Pancreas (tissue), 10 donors: ENCODE results near the gene BTLA. TPM values are rescaled to one million over a fixed set of nuclear protein-coding genes. Genes with fewer than 3 reads are reported as not detected.

ENCODE experiments used
- ATAC-seq, 4 donors: fragments of 200-7000 bp; cut with Tn5 transposase; one replicate each; pipeline versions ENCODE4 v1.8.0 to v1.9.1; 2020; ENCODE audit warnings: mild to moderate bottlenecking in 4 of 4, moderate library complexity in 4 of 4
- DNase-seq, 6 donors: peaks; one replicate each; pipeline ENCODE4 v3.0.0-alpha.2; 2020
- FAIRE-seq: peaks from 2 replicates; lab custom pipeline; 2012; peaks lifted over from hg19 to GRCh38; lab: Jason Lieb, UNC
- H3K27ac ChIP-seq, 4 donors: fragments of 200-600 bp; sonication (generic); 1 replicate in 3 of 4; 2 replicates in 1 of 4; pipeline versions ENCODE4 v1.5.0 to v1.8.0; 2020
- H3K27me3 ChIP-seq, 4 donors: fragments of 200-600 bp; one replicate each; pipeline ENCODE4 v1.8.0; 2021
- H3K36me3 ChIP-seq, 3 donors: fragments of 200-600 bp; sonication (generic) in 1 of 3; one replicate each; pipeline versions ENCODE4 v1.5.0 to v1.8.0; 2020 to 2021
- H3K4me1 ChIP-seq, 3 donors: fragments of 200-600 bp; one replicate each; pipeline ENCODE4 v1.8.0; 2021
- H3K4me3 ChIP-seq, 4 donors: fragments of 200-600 bp; sonication (generic) in 2 of 4; one replicate each; pipeline versions ENCODE4 v1.5.0 to v1.8.0; 2020 to 2021
- H3K9me3 ChIP-seq, 4 donors: fragments of 200-600 bp; one replicate each; pipeline ENCODE4 v1.8.0; 2021
- CTCF ChIP-seq, 4 donors: fragments of 200-600 bp; sonication (generic) in 3 of 4; IDR thresholded peaks; one replicate each; pipeline versions ENCODE4 v1.5.0 to v1.8.0; 2021; ENCODE audit warnings: antibody characterized with exemption in 4 of 4
- WGBS, 2 donors: extraction: QIAGEN DNeasy Blood & Tissue Kit; methylation state at CpG; one replicate each; pipeline ENCODE4 v1.1.7; 2013; 5-methylcytosine and 5-hydroxymethylcytosine counted together
- intact Hi-C, 3 donors: fragments of 100-400 bp; cut with DNase I; formaldehyde crosslinking; loops; one replicate each; pipeline versions ENCODE4 v1.11.1 to v1.14.2; 2022
- polyA plus RNA-seq, 2 donors: library from polyadenylated mRNA; stranded (reverse); fragments of 200-250 nt; gene quantifications; one replicate each; pipeline ENCODE4 v1.2.3, GENCODE V29; 2013
- total RNA-seq, 6 donors: library from RNA; stranded (reverse); fragmentation: NEBNext Ultra II Directional in 4 of 6; extraction: Animal tissue kit (Norgen Biotek cat#: 25700) in 4 of 6; gene quantifications; one replicate each; pipeline versions ENCODE4 v1.2.1 to v1.2.4, GENCODE V29; 2021 to 2023
- donor health status: healthy with polysubstance abuse.
- donor health status: DM: no; HTN: no; CAD: no; lungs with moderate emphysema.
- donor health status: DM: no; HTN: no; CAD: no.
- donor health status: control.
- donor health status: control.
- donor health status: Bipolar disorder and iron deficiency.
- donor health status: DM: yes; HTN: yes; CAD: no.
- donor health status: DM: no; HTN: no; CAD: no.
- donor health status: DM: no; HTN: no; CAD: no.
- donor health status: DM: yes; HTN: yes; CAD: no.

The BTLA gene
- total and polyA plus RNA-seq, 8 donors: 0.06 to 0.72 (median 0.20) TPM; not detected in 4

GRCh38 chr3:112482675-112483074, 16.6 kb downstream of the BTLA start:
- H3K27me3 ChIP-seq: no peaks in the 10 kb centered on the region
- H3K27ac ChIP-seq: no peak overlapping the region
- FAIRE-seq (no peak), DNase-seq (no peak), ATAC-seq (no peak)
- TF ChIP-seq CTCF (IDR thresholded peaks at IDR 0.05): no peak
- intact Hi-C loops: no loop called here
- WGBS, 2 donors: 83 to 91% methylated on average over 1 of the region's 1 CpG
- H3K36me3 ChIP-seq: no peaks in the 10 kb centered on the region
- no peaks in the 10 kb centered on the region for H3K4me1 ChIP-seq
- H3K9me3 ChIP-seq: no peaks in the 10 kb centered on the region
- no peak overlapping the region for H3K4me3 ChIP-seq

DNA sequence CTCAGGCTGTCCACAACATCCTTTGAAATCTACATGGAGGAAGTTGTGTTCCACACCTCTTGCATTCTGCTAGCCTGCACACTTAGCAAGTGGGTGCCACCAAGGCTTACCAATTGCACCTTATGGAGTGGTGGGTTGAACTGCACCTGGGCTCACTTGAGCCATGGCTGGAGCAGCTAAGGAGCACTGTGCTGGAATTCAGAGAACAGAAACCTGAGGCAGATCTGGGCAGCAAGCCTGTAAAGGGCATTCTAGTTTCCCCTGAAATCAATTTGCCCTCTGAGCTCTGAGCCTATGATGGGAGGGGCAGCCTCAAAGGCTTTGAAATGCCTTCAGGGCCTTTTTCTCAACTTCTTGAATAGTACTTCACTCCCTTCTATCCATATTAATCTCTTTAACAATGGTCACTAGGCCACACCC, 18.0 kb downstream of the BTLA start:
- no peaks in the 10 kb centered on the region for H3K9me3 ChIP-seq
- no peak overlapping the region for H3K27ac ChIP-seq
- ATAC-seq (no peak), FAIRE-seq (no peak), DNase-seq (no peak)
- no peak overlapping the region for H3K4me3 ChIP-seq
- H3K27me3 ChIP-seq: no peaks in the 10 kb centered on the region
- TF ChIP-seq CTCF (IDR thresholded peaks at IDR 0.05): no peak
- intact Hi-C loops: no loop called here
- H3K4me1 ChIP-seq: no peaks in the 10 kb centered on the region
- no peaks in the 10 kb centered on the region for H3K36me3 ChIP-seq

DNA sequence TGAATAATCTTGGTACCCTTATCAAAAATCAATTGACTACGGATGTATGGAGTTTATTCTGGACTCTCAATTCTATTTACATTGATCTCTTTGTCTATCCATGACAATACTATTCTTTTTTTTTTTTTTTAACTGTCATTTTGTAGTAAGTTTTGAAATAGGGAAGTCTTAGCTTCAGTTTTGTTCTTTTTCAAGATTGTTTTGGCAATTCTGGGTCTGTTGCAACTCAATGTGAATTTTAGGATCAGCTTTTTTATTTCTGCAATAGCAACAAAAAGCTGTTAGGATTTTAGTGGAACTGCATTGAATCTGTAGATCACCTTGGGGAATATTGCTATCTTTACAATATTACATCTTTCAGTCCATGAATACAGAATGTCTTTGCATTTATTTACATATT, 21.4 kb downstream of the BTLA start:
- ATAC-seq: no peak
- Histone ChIP-seq H3K4me3 (no peak overlapping the region), H3K36me3 (no peaks in the 10 kb centered on the region), H3K27ac (no peak overlapping the region), H3K27me3 (no peaks in the 10 kb centered on the region), H3K9me3 (no peaks in the 10 kb centered on the region), H3K4me1 (peaks cover 0 to 3% (median 0%) of the 10 kb centered on the region in 3 donors)
- intact Hi-C loops: no loop called here
- DNase-seq: no peak
- 22 to 39% methylated on average over 1 of the region's 1 CpG for WGBS, 2 donors
- no peak for TF ChIP-seq CTCF (IDR thresholded peaks at IDR 0.05)
- FAIRE-seq: no peak

DNA sequence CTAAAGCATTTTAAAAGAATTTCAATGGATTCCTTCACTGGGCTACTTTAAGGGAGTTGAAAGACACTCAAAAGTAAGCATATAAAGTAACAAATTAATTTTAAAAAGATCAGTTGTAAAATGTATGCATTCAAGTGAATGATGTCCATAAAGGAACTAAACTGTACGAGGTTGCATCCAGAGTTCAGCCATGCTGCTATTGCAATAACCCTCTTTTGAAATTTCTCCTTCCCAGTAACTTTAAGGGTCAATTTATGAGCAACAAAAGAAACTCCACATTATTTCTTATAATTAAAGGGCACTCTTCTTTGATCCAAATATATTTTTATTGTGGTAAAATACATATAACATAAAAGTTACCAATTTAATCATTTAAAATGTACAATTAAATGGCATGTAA, 22.9 kb downstream of the BTLA start:
- TF ChIP-seq CTCF (IDR thresholded peaks at IDR 0.05): no peak
- Histone ChIP-seq H3K4me3 (no peak overlapping the region), H3K36me3 (no peaks in the 10 kb centered on the region), H3K4me1 (peaks cover 0 to 3% (median 0%) of the 10 kb centered on the region in 3 donors), H3K27ac (no peak overlapping the region), H3K9me3 (no peaks in the 10 kb centered on the region), H3K27me3 (no peaks in the 10 kb centered on the region)
- no peak for DNase-seq
- ATAC-seq: no peak
- no peak for FAIRE-seq
- 95 to 96% methylated on average over 1 of the region's 1 CpG for WGBS, 2 donors
- intact Hi-C loops: no loop called here

- intact Hi-C loops: no loop called here
- TF ChIP-seq CTCF (IDR thresholded peaks at IDR 0.05): no peak
- H3K27me3 ChIP-seq: no peaks in the 10 kb centered on the region
- H3K9me3 ChIP-seq: no peaks in the 10 kb centered on the region
- DNase-seq (no peak), ATAC-seq (no peak), FAIRE-seq (no peak)
- no peak overlapping the region for H3K27ac ChIP-seq
- peaks cover 0 to 3% (median 0%) of the 10 kb centered on the region in 3 donors for H3K4me1 ChIP-seq
- no peak overlapping the region for H3K4me3 ChIP-seq
- 86 to 98% methylated on average over 2 of the region's 2 CpGs for WGBS, 2 donors
- no peaks in the 10 kb centered on the region for H3K36me3 ChIP-seq
Measured at GRCh38 chr3:112474796-112475195, 24.5 kb downstream of the BTLA start.
